ENCODE measurements around the gene TRIP13. TPM values are rescaled to one million over a fixed set of nuclear protein-coding genes. Genes with fewer than 3 reads are reported as not detected.
A peak's percentile ranks its signal among the peaks of the same experiment; 100 is the strongest.

TRIP13 gene
- total and polyA plus RNA-seq, 9 of the 15 experiments (the other 6 are each of a cell fraction or from before 2014, with no cell fraction given): 24.1 to 116 (median 53.2) TPM

GRCh38 chr5:963673-964531, 71.2 kb downstream of the TRIP13 start (continued):
- TF ChIP-seq NUFIP1 (IDR thresholded peaks at IDR 0.05; ENCODE audit: partially characterized antibody) (no peak), NFIX (CRISPR knock-in tag; IDR thresholded peaks at IDR 0.05; ENCODE audit: low read depth) (no peak), NBN (IDR thresholded peaks at IDR 0.05; ENCODE audit: low read depth) (0 out of 2 replicates have a peak, but pooled peaks have one; percentile 41), ELF1 (tag; IDR thresholded peaks at IDR 0.05) (no peak), ARID1B (IDR thresholded peaks at IDR 0.05) (peak; percentile 60; the same call in 1 of the 2 replicates), ARID2 (IDR thresholded peaks at IDR 0.05) (no peak), ZC3H8 (IDR thresholded peaks at IDR 0.05) (no peak), SLC30A9 (CRISPR knock-in tag; IDR thresholded peaks at IDR 0.05) (no peak), NFE2 (IDR thresholded peaks at IDR 0.05; ENCODE audit: low read depth) (no peak), ZNF717 (CRISPR knock-in tag; IDR thresholded peaks at IDR 0.05) (no peak), MGA (IDR thresholded peaks at IDR 0.05) (peak; percentile 70), HOXB6 (CRISPR knock-in tag; IDR thresholded peaks at IDR 0.05; ENCODE audit: borderline replicate concordance) (no peak), SAP30 (IDR thresholded peaks at IDR 0.05; ENCODE audit: borderline replicate concordance, insufficient read depth, low read depth, low read length, poor library complexity, severe bottlenecking) (no peak), NFATC3 (IDR thresholded peaks at IDR 0.05) (no peak)
- TF ChIP-seq, protein P1, sequence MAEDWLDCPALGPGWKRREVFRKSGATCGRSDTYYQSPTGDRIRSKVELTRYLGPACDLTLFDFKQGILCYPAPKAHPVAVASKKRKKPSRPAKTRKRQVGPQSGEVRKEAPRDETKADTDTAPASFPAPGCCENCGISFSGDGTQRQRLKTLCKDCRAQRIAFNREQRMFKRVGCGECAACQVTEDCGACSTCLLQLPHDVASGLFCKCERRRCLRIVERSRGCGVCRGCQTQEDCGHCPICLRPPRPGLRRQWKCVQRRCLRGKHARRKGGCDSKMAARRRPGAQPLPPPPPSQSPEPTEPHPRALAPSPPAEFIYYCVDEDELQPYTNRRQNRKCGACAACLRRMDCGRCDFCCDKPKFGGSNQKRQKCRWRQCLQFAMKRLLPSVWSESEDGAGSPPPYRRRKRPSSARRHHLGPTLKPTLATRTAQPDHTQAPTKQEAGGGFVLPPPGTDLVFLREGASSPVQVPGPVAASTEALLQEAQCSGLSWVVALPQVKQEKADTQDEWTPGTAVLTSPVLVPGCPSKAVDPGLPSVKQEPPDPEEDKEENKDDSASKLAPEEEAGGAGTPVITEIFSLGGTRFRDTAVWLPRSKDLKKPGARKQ (CRISPR knock-in tag; IDR thresholded peaks at IDR 0.05): no peak

Measured in K562 (cell line).